ENCODE results near the gene SBNO1.
A peak's percentile ranks its signal among the peaks of the same experiment; 100 is the strongest.
"Not testable (repeated sequence)": the region's sequence is repeated elsewhere in the genome, so short reads cannot be mapped to it uniquely, and the experiment has no call there.

SBNO1 gene

GRCh38 chr12:123248996-123249741 lies 115.5 kb downstream of the SBNO1 start:
- DNase-seq (ENCODE audit: low spot score); H3K4me3 Mint-ChIP-seq; H3K9me3 Mint-ChIP-seq; H3K27ac Mint-ChIP-seq; H3K27me3 Mint-ChIP-seq (ENCODE audit: low read depth): not testable (repeated sequence)
- Mint-ChIP-seq H3K4me1 (ENCODE audit: low read depth) (peaks cover 28% of the 10 kb centered on the region), H3K36me3 (ENCODE audit: low read depth) (peaks cover 41% of the 10 kb centered on the region)

DNA sequence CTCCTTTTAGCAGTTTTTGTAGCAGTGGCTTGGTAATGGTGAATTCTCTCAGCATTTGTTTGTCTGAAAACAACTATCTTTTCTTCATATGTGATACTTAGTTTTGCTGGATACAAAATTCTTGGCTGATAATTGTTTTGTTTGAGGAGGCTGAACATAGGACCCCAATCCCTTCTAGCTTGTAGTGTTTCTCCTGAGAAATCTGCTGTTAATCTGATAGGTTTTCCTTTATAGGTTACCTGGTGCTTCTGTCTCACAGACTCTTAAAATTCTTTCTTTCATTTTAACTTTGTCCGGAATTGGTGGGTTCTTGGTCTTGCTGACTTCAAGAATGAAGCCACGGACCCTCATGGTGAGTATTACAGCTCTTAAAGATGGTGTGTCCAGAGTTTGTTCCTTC lies 116.5 kb downstream of the SBNO1 start:
- H3K27me3 Mint-ChIP-seq (ENCODE audit: low read depth); H3K9me3 Mint-ChIP-seq; H3K4me3 Mint-ChIP-seq; DNase-seq (ENCODE audit: low spot score): not testable (repeated sequence)
- Mint-ChIP-seq H3K36me3 (ENCODE audit: low read depth) (peaks cover 39% of the 10 kb centered on the region), H3K27ac (peak overlapping the region; percentile 23), H3K4me1 (ENCODE audit: low read depth) (peaks cover 30% of the 10 kb centered on the region)

DNA sequence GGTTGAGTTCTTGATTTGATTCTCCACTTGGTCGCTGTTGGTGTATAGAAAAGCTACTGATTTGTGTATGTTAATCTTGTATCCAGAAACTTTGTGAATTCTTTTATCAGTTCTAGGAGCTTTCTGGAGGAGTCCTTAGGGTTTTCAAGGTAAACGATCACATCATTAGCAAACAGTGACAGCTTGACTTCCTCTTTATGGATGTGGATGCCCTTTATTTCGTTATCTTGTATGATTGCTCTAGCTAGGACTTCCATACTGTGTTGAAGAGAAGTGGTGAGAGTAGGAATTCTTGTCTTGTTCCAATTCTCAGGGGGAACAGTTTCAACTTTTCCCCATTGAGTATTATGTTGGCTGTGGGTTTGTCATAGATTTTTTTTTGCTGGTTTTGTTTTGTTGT lies 119.0 kb downstream of the SBNO1 start:
- no peak overlapping the region for H3K4me3 Mint-ChIP-seq
- H3K4me1 Mint-ChIP-seq (ENCODE audit: low read depth): peaks cover 40% of the 10 kb centered on the region

DNA sequence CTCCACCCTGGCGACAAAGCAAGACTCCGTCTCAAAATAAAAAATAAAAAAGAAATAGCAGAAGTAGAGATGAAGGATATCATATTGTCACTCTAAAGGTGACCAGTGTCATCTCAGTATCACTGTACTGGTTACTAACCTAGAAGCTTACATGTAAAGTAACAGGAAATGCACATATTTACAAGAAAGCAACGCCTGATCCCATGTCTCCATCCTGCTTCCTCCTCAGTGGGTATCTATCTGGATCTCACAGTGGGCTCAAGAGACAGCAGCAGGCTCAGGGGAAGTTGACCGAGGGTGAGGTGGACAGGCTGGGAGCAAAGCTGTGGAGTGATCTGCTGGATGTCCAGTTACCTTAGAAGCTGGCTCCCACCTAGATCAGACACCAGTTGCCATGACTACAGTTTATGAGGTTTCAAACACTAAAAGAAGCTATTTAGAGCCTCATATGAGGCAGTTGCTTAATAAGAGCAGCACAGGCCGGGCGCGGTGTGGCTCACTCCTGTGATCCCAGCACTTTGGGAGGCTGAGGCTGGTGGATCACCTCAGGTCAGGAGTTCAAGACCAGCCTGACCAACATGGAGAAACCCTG lies 120.9 kb downstream of the SBNO1 start:
- H3K4me1 Mint-ChIP-seq (ENCODE audit: low read depth): peaks cover 33% of the 10 kb centered on the region
- H3K27ac Mint-ChIP-seq: peak overlapping the region; percentile 69
- DNase-seq (ENCODE audit: low spot score): no peak
- H3K36me3 Mint-ChIP-seq (ENCODE audit: low read depth): peaks cover 42% of the 10 kb centered on the region
- H3K4me3 Mint-ChIP-seq: no peak overlapping the region
- peaks cover 3% of the 10 kb centered on the region for H3K9me3 Mint-ChIP-seq
- H3K27me3 Mint-ChIP-seq (ENCODE audit: low read depth): no peaks in the 10 kb centered on the region

More for the DNA sequence above, 119.0 kb downstream of the SBNO1 start:
- peaks cover 48% of the 10 kb centered on the region for H3K36me3 Mint-ChIP-seq (ENCODE audit: low read depth)
- peak overlapping the region; percentile 3 for H3K27ac Mint-ChIP-seq
- peaks cover 3% of the 10 kb centered on the region for H3K9me3 Mint-ChIP-seq
- DNase-seq (ENCODE audit: low spot score): no peak
- H3K27me3 Mint-ChIP-seq (ENCODE audit: low read depth): no peaks in the 10 kb centered on the region

DNA sequence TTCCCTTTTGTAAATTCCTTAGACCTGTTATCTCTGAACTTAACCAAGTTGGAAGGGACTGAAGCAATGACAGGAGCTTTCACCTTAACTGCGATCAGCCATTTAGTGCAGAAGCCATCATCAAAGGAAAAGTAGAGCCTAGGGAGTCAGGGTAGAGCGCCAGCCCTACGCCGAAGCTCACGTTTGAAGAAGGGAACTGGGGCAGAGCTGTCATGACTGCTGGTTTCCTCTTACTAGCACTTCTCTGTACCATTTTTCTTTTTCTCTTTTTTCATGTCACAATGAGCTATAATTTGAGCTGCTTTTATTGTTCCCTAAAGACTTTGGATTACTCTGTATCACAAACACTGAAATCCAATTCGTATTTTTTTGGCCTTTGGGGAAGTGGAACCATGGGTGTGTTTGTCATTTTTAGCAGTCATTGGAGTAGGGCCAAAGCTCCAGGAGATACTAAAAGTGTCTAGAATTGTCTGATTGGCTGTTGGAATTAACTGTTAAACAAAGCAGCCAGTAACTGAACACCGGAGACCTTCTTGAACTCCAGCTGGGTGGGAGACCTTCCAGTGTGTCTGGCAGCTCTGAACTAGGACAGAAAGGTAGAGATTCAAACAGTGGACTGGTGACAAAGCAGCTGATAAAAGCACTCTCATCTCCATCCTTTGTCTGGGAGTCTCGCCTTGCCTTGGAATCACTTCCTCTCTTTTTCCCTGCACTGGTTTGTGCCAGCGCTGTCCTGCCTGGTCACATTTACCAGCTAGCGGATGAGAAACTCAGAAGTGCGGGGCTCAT lies 122.3 kb downstream of the SBNO1 start:
- Mint-ChIP-seq H3K9me3 (no peaks in the 10 kb centered on the region), H3K27me3 (ENCODE audit: low read depth) (no peaks in the 10 kb centered on the region), H3K4me1 (ENCODE audit: low read depth) (peaks cover 36% of the 10 kb centered on the region), H3K4me3 (no peak overlapping the region), H3K27ac (peak overlapping the region; percentile 31), H3K36me3 (ENCODE audit: low read depth) (peaks cover 32% of the 10 kb centered on the region)
- DNase-seq (ENCODE audit: low spot score): no peak

Data from T-helper 2 cell treated with Interferon-gamma antibody and Interleukin-4, amounts not matched to agents 5 μg/mL and 100 μg/mL, for 36 hours (primary cell).